Activated T-cell treated with anti-CD3 and anti-CD28 coated beads, Interleukin-2, amount 50 U/mL, for 24 hours (primary cell): Measurements from ENCODE around the gene KMT2E.
"Not testable (repeated sequence)": the region's sequence is repeated elsewhere in the genome, so short reads cannot be mapped to it uniquely, and the experiment has no call there.

Experiments
- DNase-seq: peaks from one replicate; pipeline ENCODE4 v3.0.0-alpha.2; 2020
- H3K27ac Mint-ChIP-seq: 2 replicates; pipeline ENCODE4 v1.8.0; 2020; ENCODE audit warnings: mild to moderate bottlenecking, mixed read lengths
- H3K27me3 Mint-ChIP-seq: 2 replicates; pipeline ENCODE4 v1.8.0; 2020; ENCODE audit warnings: mixed read lengths
- H3K36me3 Mint-ChIP-seq: 2 replicates; pipeline ENCODE4 v1.8.0; 2020; ENCODE audit warnings: low read depth, mixed read lengths
- H3K4me1 Mint-ChIP-seq: 2 replicates; pipeline ENCODE4 v1.8.0; 2020; ENCODE audit warnings: low read depth, mixed read lengths
- H3K4me3 Mint-ChIP-seq: 2 replicates; pipeline ENCODE4 v1.8.0; 2020; ENCODE audit warnings: mild to moderate bottlenecking, moderate library complexity, mixed read lengths
- H3K9me3 Mint-ChIP-seq: 2 replicates; pipeline ENCODE4 v1.8.0; 2020; ENCODE audit warnings: mixed read lengths

Gene KMT2E

DNA sequence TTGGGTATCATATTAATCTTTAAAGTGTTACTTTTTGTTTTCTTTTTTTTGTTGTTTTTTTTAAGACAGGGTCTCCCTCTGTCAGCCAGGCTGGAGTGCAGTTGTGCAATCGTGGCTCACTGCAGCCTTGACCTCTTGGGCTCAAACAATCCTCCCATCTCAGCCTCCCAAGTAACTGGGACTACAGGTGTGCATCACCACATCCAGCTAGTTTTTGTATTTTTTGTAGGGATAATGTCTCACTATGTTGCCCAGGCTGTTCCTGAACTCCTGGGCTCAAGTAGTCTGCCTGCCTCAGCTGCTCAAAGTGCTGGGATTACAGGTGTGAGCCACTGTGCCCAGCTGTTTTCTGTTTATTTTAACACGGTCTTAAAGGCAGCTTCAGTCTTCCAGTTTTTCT, 23.3 kb downstream of the KMT2E start:
- Mint-ChIP-seq H3K9me3 (no peaks in the 10 kb centered on the region), H3K4me1 (peaks cover 66% of the 10 kb centered on the region), H3K27ac (peak overlapping the region; percentile 84), H3K36me3 (peaks cover 69% of the 10 kb centered on the region), H3K4me3 (peak overlapping the region; percentile 4), H3K27me3 (no peaks in the 10 kb centered on the region)
- no peak for DNase-seq

DNA sequence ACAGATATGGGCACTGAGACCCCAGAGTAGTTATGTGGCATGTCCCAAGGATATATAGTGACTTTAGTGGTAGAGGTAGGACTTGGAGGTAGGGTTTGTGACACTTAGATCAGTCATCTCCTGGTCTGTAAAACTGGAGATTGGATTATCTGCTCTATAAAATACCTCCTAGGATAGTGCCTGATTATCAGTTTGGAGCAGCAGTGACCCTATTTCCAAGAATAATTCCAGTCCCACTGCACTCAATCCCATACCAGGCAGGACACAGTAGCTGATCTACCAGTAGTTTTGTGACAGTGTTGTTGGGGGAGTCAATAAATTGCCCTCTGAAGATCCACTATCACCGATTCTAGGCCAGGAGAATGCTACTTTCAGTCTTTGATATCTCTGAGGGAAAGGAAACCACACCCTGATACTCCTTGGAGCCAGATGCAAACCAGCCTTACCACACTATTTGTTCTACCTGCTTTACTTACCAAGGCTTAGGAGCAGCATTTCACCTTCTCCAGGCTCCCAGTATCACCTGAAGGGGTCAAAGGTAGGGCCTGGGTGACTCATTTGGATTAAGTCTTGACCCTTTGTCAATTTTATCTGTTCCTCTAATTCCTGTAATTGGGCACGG, 30.6 kb downstream of the KMT2E start:
- Mint-ChIP-seq H3K9me3 (no peaks in the 10 kb centered on the region), H3K4me1 (peaks cover 55% of the 10 kb centered on the region), H3K27ac (peak overlapping the region; percentile 75), H3K27me3 (no peaks in the 10 kb centered on the region), H3K36me3 (peaks cover 89% of the 10 kb centered on the region), H3K4me3 (no peak overlapping the region)
- no peak for DNase-seq

- Mint-ChIP-seq H3K4me3 (no peak overlapping the region), H3K36me3 (peaks cover 90% of the 10 kb centered on the region), H3K27me3 (no peaks in the 10 kb centered on the region), H3K27ac (no peak overlapping the region), H3K4me1 (peaks cover 62% of the 10 kb centered on the region), H3K9me3 (no peaks in the 10 kb centered on the region)
- no peak for DNase-seq
These were observed 32.4 kb downstream of the KMT2E start for GRCh38 chr7:105046414-105046813.

DNA sequence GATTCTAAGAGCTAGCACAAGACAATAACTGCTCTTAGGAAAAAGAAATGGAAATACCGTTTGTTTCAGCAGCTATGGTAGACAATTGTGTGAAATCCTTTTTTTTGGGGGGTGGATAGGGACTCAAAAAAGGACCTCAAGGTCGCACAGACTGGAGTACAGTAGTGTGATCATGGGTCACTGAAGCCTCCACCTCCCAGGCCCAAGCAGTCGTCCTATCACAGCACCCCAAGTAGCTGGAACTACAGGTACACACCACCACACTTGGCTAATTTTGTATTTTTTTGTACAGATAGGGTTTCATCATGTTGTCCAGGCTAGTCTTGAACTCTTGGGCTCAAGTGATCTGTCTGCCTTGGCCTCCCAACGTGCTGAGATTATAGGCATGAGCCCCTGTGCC, 33.9 kb downstream of the KMT2E start:
- H3K27ac Mint-ChIP-seq, result peak overlapping the region; percentile 44
- H3K4me1 Mint-ChIP-seq, result peaks cover 67% of the 10 kb centered on the region
- H3K4me3 Mint-ChIP-seq, result no peak overlapping the region

DNA sequence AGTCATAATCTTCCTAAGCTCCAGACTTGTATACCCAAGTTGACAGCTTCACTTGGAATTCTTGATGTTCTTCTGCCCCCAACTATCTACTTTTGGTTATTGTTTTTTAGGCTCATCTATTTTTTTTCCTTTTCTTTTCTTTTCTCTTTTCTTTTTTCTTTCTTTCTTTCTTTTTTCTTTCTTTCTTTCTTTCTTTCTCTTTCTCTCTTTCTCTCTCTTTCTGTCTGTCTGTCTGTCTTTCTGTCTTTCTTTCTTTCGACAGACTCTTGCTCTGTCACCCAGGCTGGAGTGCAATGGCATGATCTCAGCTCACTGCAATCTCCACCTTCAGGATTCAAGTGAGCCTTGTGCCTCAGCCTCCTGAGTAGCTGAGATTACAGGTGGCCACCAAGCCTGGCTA, 36.5 kb downstream of the KMT2E start:
- H3K27me3 Mint-ChIP-seq, result no peaks in the 10 kb centered on the region
- no peaks in the 10 kb centered on the region for H3K9me3 Mint-ChIP-seq
- peaks cover 92% of the 10 kb centered on the region for H3K36me3 Mint-ChIP-seq
- peaks cover 68% of the 10 kb centered on the region for H3K4me1 Mint-ChIP-seq
- DNase-seq, result no peak
- peak overlapping the region; percentile 47 for H3K27ac Mint-ChIP-seq
- H3K4me3 Mint-ChIP-seq, result no peak overlapping the region

More for the DNA sequence above, 33.9 kb downstream of the KMT2E start:
- Mint-ChIP-seq H3K27me3 (no peaks in the 10 kb centered on the region), H3K9me3 (no peaks in the 10 kb centered on the region), H3K36me3 (peaks cover 88% of the 10 kb centered on the region)
- DNase-seq, result no peak

- H3K27me3 Mint-ChIP-seq, result not testable (repeated sequence)
These were observed 36.9 kb downstream of the KMT2E start for GRCh38 chr7:105050899-105051298.

GRCh38 chr7:105055084-105055483, 41.1 kb downstream of the KMT2E start:
- H3K27me3 Mint-ChIP-seq, result no peaks in the 10 kb centered on the region
- peaks cover 75% of the 10 kb centered on the region for H3K4me1 Mint-ChIP-seq
- peaks cover 90% of the 10 kb centered on the region for H3K36me3 Mint-ChIP-seq
- no peaks in the 10 kb centered on the region for H3K9me3 Mint-ChIP-seq
- no peak overlapping the region for H3K4me3 Mint-ChIP-seq
- peak overlapping the region; percentile 51 for H3K27ac Mint-ChIP-seq
- no peak for DNase-seq

More at GRCh38 chr7:105050899-105051298, 36.9 kb downstream of the KMT2E start:
- Mint-ChIP-seq H3K4me1 (peaks cover 68% of the 10 kb centered on the region), H3K27ac (peak overlapping the region; percentile 47), H3K36me3 (peaks cover 92% of the 10 kb centered on the region)
- DNase-seq, H3K9me3 Mint-ChIP-seq, H3K4me3 Mint-ChIP-seq: not testable (repeated sequence)

DNA sequence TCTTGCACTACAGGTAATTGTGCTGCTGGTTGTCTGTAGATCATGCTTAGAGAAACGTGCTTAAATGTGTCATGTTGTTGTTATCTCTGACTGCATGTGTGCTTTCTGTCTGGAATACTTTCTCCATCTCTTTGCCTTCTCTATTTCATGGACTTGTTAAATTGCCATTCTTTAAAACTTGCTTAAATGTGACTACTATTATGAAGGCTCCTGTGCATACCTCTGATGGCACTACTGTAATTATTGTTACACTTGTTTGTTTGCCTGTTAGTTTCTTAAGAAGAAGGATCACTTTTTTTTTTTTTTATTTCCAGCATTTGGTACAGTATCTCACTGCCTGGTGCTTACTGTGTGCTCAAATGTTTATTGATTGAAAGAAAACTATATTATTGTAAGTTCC, 41.6 kb downstream of the KMT2E start:
- no peak for DNase-seq
- H3K27ac Mint-ChIP-seq, result peak overlapping the region; percentile 51
- H3K4me3 Mint-ChIP-seq, result no peak overlapping the region
- peaks cover 90% of the 10 kb centered on the region for H3K36me3 Mint-ChIP-seq
- no peaks in the 10 kb centered on the region for H3K9me3 Mint-ChIP-seq
- no peaks in the 10 kb centered on the region for H3K27me3 Mint-ChIP-seq
- peaks cover 73% of the 10 kb centered on the region for H3K4me1 Mint-ChIP-seq

DNA sequence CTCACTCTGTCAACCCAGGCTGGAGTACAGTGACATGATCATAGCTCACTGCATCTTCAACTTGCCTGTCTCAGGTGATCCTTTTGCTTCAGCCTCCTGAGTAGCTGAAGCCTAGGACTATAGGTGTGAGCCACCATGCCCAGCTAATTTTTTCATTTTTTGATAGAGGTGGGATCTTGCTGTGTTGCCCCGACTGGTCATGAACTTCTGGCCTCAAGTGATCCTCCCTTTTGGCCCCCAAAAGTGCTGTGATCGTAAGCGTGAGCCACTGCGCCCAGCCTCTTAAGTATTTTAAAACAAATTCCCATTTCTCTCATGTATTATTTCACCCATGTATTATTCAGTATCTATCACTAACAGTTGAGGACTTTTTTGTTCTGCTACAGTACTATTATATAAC, 43.5 kb downstream of the KMT2E start:
- no peak for DNase-seq
- no peaks in the 10 kb centered on the region for H3K27me3 Mint-ChIP-seq
- no peaks in the 10 kb centered on the region for H3K9me3 Mint-ChIP-seq
- H3K4me1 Mint-ChIP-seq, result peaks cover 72% of the 10 kb centered on the region
- H3K4me3 Mint-ChIP-seq, result no peak overlapping the region
- H3K36me3 Mint-ChIP-seq, result peaks cover 89% of the 10 kb centered on the region
- peak overlapping the region; percentile 51 for H3K27ac Mint-ChIP-seq

DNA sequence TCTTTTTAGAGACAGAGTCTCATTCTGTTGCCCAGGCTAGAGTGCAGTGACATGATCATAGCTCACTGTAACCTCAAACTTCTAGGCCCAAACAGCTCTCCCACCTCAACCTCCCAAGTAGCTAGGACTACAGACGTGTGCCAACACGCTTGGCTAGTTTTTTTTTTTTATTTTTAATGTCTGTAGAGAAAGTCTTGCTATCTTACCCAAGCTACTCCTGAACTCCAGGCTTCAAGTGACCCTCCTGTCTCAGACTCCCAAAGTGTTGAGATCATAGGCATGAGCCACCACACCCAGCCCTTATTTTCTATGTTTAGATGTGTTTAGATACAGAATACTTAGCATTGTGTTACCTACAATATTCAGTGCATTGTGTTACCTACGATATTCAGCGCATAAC, 46.4 kb downstream of the KMT2E start:
- no peaks in the 10 kb centered on the region for H3K27me3 Mint-ChIP-seq
- H3K9me3 Mint-ChIP-seq, result no peaks in the 10 kb centered on the region
- H3K36me3 Mint-ChIP-seq, result peaks cover 91% of the 10 kb centered on the region
- H3K4me3 Mint-ChIP-seq, result no peak overlapping the region
- no peak for DNase-seq
- H3K4me1 Mint-ChIP-seq, result peaks cover 75% of the 10 kb centered on the region
- H3K27ac Mint-ChIP-seq, result peak overlapping the region; percentile 37

DNA sequence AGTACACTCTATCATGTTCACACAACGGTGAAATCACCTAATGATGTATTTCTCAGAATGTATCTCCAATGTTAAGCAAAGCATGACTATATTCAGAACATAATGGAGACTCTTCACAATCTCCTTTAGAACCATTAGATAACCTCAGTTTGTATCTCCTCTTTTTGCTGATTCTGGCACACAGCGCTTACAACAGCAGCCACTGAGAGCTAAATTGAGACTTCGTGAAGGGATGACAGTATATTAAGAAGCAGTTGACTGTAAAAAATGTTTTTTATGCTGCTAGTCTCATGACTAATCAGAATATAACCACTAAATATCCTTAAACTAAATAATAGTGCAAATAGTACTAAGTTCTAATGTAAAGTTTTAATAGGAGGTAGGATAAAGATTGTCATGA, 46.9 kb downstream of the KMT2E start:
- peaks cover 91% of the 10 kb centered on the region for H3K36me3 Mint-ChIP-seq
- H3K9me3 Mint-ChIP-seq, result no peaks in the 10 kb centered on the region
- H3K4me1 Mint-ChIP-seq, result peaks cover 71% of the 10 kb centered on the region
- no peaks in the 10 kb centered on the region for H3K27me3 Mint-ChIP-seq
- DNase-seq, result no peak
- no peak overlapping the region for H3K4me3 Mint-ChIP-seq
- H3K27ac Mint-ChIP-seq, result peak overlapping the region; percentile 37

- Mint-ChIP-seq H3K36me3 (peaks cover 92% of the 10 kb centered on the region), H3K4me1 (peaks cover 44% of the 10 kb centered on the region), H3K4me3 (no peak overlapping the region), H3K27ac (peak overlapping the region; percentile 70), H3K27me3 (no peaks in the 10 kb centered on the region), H3K9me3 (no peaks in the 10 kb centered on the region)
- no peak for DNase-seq
These were observed 51.1 kb downstream of the KMT2E start for GRCh38 chr7:105065104-105065503.

DNA sequence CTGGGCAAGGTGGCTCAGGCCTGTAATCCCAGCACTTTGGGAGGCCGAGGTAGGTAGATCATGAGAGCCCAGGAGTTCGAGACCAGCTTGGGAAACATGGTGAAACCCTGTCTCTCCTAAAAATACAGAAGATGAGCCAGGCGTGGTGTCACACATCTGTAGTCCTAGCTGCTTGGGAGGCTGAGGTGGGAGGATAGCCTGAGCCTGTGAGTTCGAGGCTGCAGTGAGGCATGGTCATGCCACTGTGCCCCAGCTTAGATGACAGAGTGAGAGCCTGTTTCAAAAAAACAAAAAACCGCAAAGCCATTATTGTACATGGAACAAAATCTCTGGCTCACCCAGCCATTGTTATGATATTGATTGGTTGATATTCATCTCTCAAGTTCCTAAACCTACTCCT, 53.7 kb downstream of the KMT2E start:
- Mint-ChIP-seq H3K4me1 (peaks cover 30% of the 10 kb centered on the region), H3K9me3 (no peaks in the 10 kb centered on the region), H3K4me3 (no peak overlapping the region), H3K27me3 (no peaks in the 10 kb centered on the region), H3K36me3 (peaks cover 88% of the 10 kb centered on the region), H3K27ac (peak overlapping the region; percentile 45)
- no peak for DNase-seq

DNA sequence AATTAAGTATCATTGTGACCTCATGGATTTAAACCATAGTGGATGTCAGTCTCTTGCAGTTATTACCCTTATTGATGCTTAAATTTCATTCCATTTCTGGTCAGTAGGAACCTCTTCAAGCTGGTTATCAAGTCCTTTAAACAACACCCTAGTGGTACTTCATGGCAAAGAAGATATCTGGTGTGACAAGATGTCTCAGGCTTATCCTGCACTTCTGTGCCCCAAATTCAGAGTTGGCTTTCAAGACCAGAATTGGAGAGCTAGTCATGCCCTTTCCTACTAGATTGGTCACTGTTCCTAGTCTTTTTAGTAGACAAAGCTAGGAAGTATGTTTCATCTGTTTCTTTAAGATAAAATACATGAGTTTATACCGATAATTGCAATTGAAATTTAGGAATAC, 54.9 kb downstream of the KMT2E start:
- Mint-ChIP-seq H3K27me3 (no peaks in the 10 kb centered on the region), H3K4me3 (no peak overlapping the region), H3K9me3 (no peaks in the 10 kb centered on the region), H3K27ac (peak overlapping the region; percentile 45), H3K36me3 (peaks cover 87% of the 10 kb centered on the region), H3K4me1 (peaks cover 20% of the 10 kb centered on the region)
- DNase-seq, result no peak

GRCh38 chr7:105073143-105073542, 59.1 kb downstream of the KMT2E start:
- H3K27ac Mint-ChIP-seq, result peak overlapping the region; percentile 47
- H3K36me3 Mint-ChIP-seq, result peaks cover 90% of the 10 kb centered on the region
- no peaks in the 10 kb centered on the region for H3K9me3 Mint-ChIP-seq
- no peaks in the 10 kb centered on the region for H3K27me3 Mint-ChIP-seq
- H3K4me3 Mint-ChIP-seq, result no peak overlapping the region
- no peak for DNase-seq
- peaks cover 11% of the 10 kb centered on the region for H3K4me1 Mint-ChIP-seq

DNA sequence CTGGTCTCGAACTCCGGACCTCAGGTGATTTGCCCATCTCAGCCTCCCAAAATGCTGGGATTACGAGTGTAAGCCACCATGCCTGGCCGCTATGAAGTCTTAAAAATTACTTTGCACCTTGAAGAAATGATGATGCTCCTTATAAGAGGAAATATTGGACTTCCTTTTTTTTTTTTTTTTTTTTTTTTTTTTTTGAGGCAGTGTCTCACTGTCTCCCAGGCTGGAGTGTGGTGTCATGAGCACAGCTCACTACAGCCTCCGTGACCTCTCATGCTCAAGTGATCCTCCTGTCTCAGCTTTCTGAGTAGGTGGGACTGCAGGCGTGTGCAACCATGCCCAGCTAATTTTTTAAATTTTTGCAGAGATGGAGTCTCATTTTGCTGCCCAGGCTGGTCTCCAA, 65.3 kb downstream of the KMT2E start:
- H3K27ac Mint-ChIP-seq, result peak overlapping the region; percentile 61
- no peaks in the 10 kb centered on the region for H3K9me3 Mint-ChIP-seq
- H3K27me3 Mint-ChIP-seq, result no peaks in the 10 kb centered on the region
- peaks cover 95% of the 10 kb centered on the region for H3K36me3 Mint-ChIP-seq
- H3K4me1 Mint-ChIP-seq, result peaks cover 5% of the 10 kb centered on the region
- H3K4me3 Mint-ChIP-seq, result no peak overlapping the region
- no peak for DNase-seq
